WTC11 (cell line): ENCODE results near the gene LIF. TPM values are rescaled to one million over a fixed set of nuclear protein-coding genes. Genes with fewer than 3 reads are reported as not detected.
A peak's percentile ranks its signal among the peaks of the same experiment; 100 is the strongest.

ENCODE experiments used
- ATAC-seq: fragments of 200-7000 bp; cut with Tn5 transposase; 2 replicates; pipeline ENCODE4 v1.10.0; 2021; ENCODE audit warnings: mild to moderate bottlenecking, moderate library complexity
- Bru-seq: library from RNA; stranded (reverse); fragments of 400-500 nt; gene quantifications from one replicate; lab custom pipeline; 2021; lab: Mats Ljungman, UMichigan
- CTCF ChIA-PET: fragments of 300-600 bp; sonication (Branson Sonifier 250); formaldehyde crosslinking; loops from one replicate; lab custom pipeline; 2021; ENCODE audit warnings: antibody characterized with exemption; lab: Charles Lee
- POLR2A ChIA-PET: fragments of 350-600 bp; sonication (Branson Sonifier 250); formaldehyde crosslinking; loops from one replicate; lab custom pipeline; 2021; ENCODE audit warnings: antibody characterized with exemption; lab: Charles Lee
- DNase-seq: peaks from one replicate; pipeline ENCODE4 v3.0.0; 2021; ENCODE audit warnings: low spot score
- H3K27ac Mint-ChIP-seq: 2 replicates; pipeline ENCODE4 v1.8.0; 2021; ENCODE audit warnings: mixed read lengths
- H3K27me3 Mint-ChIP-seq: 2 replicates; pipeline ENCODE4 v1.8.0; 2021; ENCODE audit warnings: low read depth, mild to moderate bottlenecking, moderate library complexity, mixed read lengths
- H3K36me3 Mint-ChIP-seq: 2 replicates; pipeline ENCODE4 v1.8.0; 2021; ENCODE audit warnings: mixed read lengths
- H3K4me1 Mint-ChIP-seq: 2 replicates; pipeline ENCODE4 v1.8.0; 2022; ENCODE audit warnings: mixed read lengths
- H3K4me3 Mint-ChIP-seq: 2 replicates; pipeline ENCODE4 v1.8.0; 2021; ENCODE audit warnings: mild to moderate bottlenecking, moderate library complexity, mixed read lengths
- H3K9me3 Mint-ChIP-seq: 2 replicates; pipeline ENCODE4 v1.8.0; 2021; ENCODE audit warnings: mixed read lengths
- CBFB ChIP-seq: sonication (generic); formaldehyde crosslinking; IDR thresholded peaks from 2 replicates; pipeline ENCODE4 v1.8.1; 2022; ENCODE audit warnings: mild to moderate bottlenecking, low read depth, missing genetic modification reagents
- CREM ChIP-seq: sonication (generic); formaldehyde crosslinking; IDR thresholded peaks from 2 replicates; pipeline ENCODE4 v1.8.1; 2022; ENCODE audit warnings: mild to moderate bottlenecking, missing genetic modification reagents, moderate library complexity
- FOXP1 ChIP-seq: sonication (generic); formaldehyde crosslinking; IDR thresholded peaks from 2 replicates; pipeline ENCODE4 v1.8.0; 2022; ENCODE audit warnings: missing genetic modification reagents, mild to moderate bottlenecking, moderate library complexity, borderline replicate concordance
- FOXP4 ChIP-seq: sonication (generic); formaldehyde crosslinking; IDR thresholded peaks from 2 replicates; pipeline ENCODE4 v1.8.0; 2022; ENCODE audit warnings: mild to moderate bottlenecking, missing genetic modification reagents
- HMGXB4 ChIP-seq: sonication (generic); formaldehyde crosslinking; IDR thresholded peaks from 2 replicates; pipeline ENCODE4 v1.8.1; 2023; ENCODE audit warnings: mild to moderate bottlenecking, moderate library complexity, missing genetic modification reagents
- KAT7 ChIP-seq: sonication (generic); formaldehyde crosslinking; IDR thresholded peaks from 2 replicates; pipeline ENCODE4 v1.8.1; 2023; ENCODE audit warnings: missing genetic modification reagents, mild to moderate bottlenecking, borderline replicate concordance
- MAX ChIP-seq: sonication (generic); formaldehyde crosslinking; IDR thresholded peaks from 2 replicates; pipeline ENCODE4 v1.8.0; 2022; ENCODE audit warnings: mild to moderate bottlenecking, missing genetic modification reagents
- MYBL2 ChIP-seq: sonication (generic); formaldehyde crosslinking; IDR thresholded peaks from 2 replicates; pipeline ENCODE4 v1.8.1; 2023; ENCODE audit warnings: mild to moderate bottlenecking, moderate library complexity, missing genetic modification reagents
- NFE2L1 ChIP-seq: sonication (generic); formaldehyde crosslinking; IDR thresholded peaks from 2 replicates; pipeline ENCODE4 v1.8.1; 2023; ENCODE audit warnings: missing genetic modification reagents
- NR3C1 ChIP-seq: sonication (generic); formaldehyde crosslinking; conservative IDR thresholded peaks from 2 replicates; pipeline ENCODE4 v1.8.1; 2023; ENCODE audit warnings: low read depth, mild to moderate bottlenecking, missing genetic modification reagents
- PRDM15 ChIP-seq: sonication (generic); formaldehyde crosslinking; IDR thresholded peaks from 2 replicates; pipeline ENCODE4 v1.8.0; 2022; ENCODE audit warnings: missing genetic modification reagents
- TCF7 ChIP-seq: sonication (generic); formaldehyde crosslinking; IDR thresholded peaks from 2 replicates; pipeline ENCODE4 v1.8.0; 2022; ENCODE audit warnings: mild to moderate bottlenecking, low read depth, missing genetic modification reagents, moderate library complexity
- TP53 ChIP-seq: sonication (generic); formaldehyde crosslinking; IDR thresholded peaks from 2 replicates; pipeline ENCODE4 v1.8.1; 2023; ENCODE audit warnings: mild to moderate bottlenecking, missing genetic modification reagents
- USF1 ChIP-seq: sonication (generic); formaldehyde crosslinking; IDR thresholded peaks from 2 replicates; pipeline ENCODE4 v1.8.0; 2022; ENCODE audit warnings: mild to moderate bottlenecking, missing genetic modification reagents
- USF2 ChIP-seq: sonication (generic); formaldehyde crosslinking; IDR thresholded peaks from 2 replicates; pipeline ENCODE4 v1.8.1; 2023; ENCODE audit warnings: mild to moderate bottlenecking, missing genetic modification reagents, moderate library complexity
- ZNF219 ChIP-seq: sonication (generic); formaldehyde crosslinking; IDR thresholded peaks from 2 replicates; pipeline ENCODE4 v1.8.0; 2023; ENCODE audit warnings: missing genetic modification reagents, mild to moderate bottlenecking, borderline replicate concordance
- ZNF232 ChIP-seq: sonication (generic); formaldehyde crosslinking; IDR thresholded peaks from 2 replicates; pipeline ENCODE4 v1.8.0; 2022; ENCODE audit warnings: mild to moderate bottlenecking, missing genetic modification reagents
- ZNF263 ChIP-seq: sonication (generic); formaldehyde crosslinking; IDR thresholded peaks from 2 replicates; pipeline ENCODE4 v1.8.1; 2022; ENCODE audit warnings: low read depth, mild to moderate bottlenecking, moderate library complexity, missing genetic modification reagents
- ZNF317 ChIP-seq: sonication (generic); formaldehyde crosslinking; IDR thresholded peaks from 2 replicates; pipeline ENCODE4 v1.8.1; 2023; ENCODE audit warnings: low read depth, mild to moderate bottlenecking, moderate library complexity, missing genetic modification reagents, borderline replicate concordance
- ZNF512 ChIP-seq: sonication (generic); formaldehyde crosslinking; IDR thresholded peaks from 2 replicates; pipeline ENCODE4 v1.8.1; 2022; ENCODE audit warnings: missing genetic modification reagents, borderline replicate concordance
- long read RNA-seq, 3 experiments: library from RNA in 1 of 3; library from capped mRNA in 1 of 3; library from polyadenylated mRNA in 1 of 3; unstranded in 2 of 3; stranded (forward) in 1 of 3; transcript quantifications; one replicate each; pipeline ENCODE4 v2.0.0, GENCODE V29; 2021
- total RNA-seq: library from RNA; stranded (reverse); gene quantifications from 3 replicates; pipeline ENCODE4 v1.2.3, GENCODE V29; 2021

LIF gene
- total RNA-seq, result 4.6 to 7.2 TPM (median 6.1 TPM) in 3 replicates
- Bru-seq, nascent RNA, result percentile 55 among the genes with signal in this experiment
- long read RNA-seq, experiment 1, partial matches to known transcripts, result 0 of 14 reads
- long read RNA-seq, experiment 1, other reads (novel, unspliced or antisense), result 13 of 14 reads
- long read RNA-seq, experiment 2, partial matches to known transcripts, result 0 of 2 reads
- long read RNA-seq, experiment 2, other reads (novel, unspliced or antisense), result 2 of 2 reads
- long read RNA-seq, experiment 3, result 0 reads

- DNase-seq, result peak; percentile 56
- ChIA-PET POLR2A (interaction anchor here (0.7 kb wide), 1 partner anchor 44 kb away, joined by 3 read pairs; no protein-coding TSS in a partner anchor), CTCF (interaction anchor here (0.7 to 1.8 kb wide), 6 partner anchors 10 to 179 kb away, joined by 3 to 7 read pairs (median 4); partner anchors contain the start of genes CASTOR1 and MTFP1)
- Mint-ChIP-seq H3K27ac (no peak within 1 kb of the TSS), H3K27me3 (no peaks in the 10 kb centered on the region), H3K4me3 (peak within 1 kb of the TSS; percentile 84), H3K9me3 (no peaks in the 10 kb centered on the region), H3K36me3 (peaks cover 12% of the 10 kb centered on the region; the same call in 1 of the 2 replicates), H3K4me1 (peaks cover 40% of the 10 kb centered on the region)
- peak; percentile 54 for ATAC-seq
- TF ChIP-seq USF2 (CRISPR knock-in tag), result peak; percentile 34; the same call in 1 of the 2 replicates
- peak; percentile 57; the same call in 1 of the 2 replicates for TF ChIP-seq ZNF263 (CRISPR knock-in tag)
- 0 out of 2 replicates have a peak, but pooled peaks have one; percentile 74 for TF ChIP-seq KAT7
- peak; percentile 19; the same call in 1 of the 2 replicates for TF ChIP-seq FOXP1 (CRISPR knock-in tag)
- 0 out of 2 replicates have a peak, but pooled peaks have one; percentile 30 for TF ChIP-seq CBFB (CRISPR knock-in tag)
- 0 out of 2 replicates have a peak, but pooled peaks have one; percentile 30 for TF ChIP-seq MYBL2
- peak; percentile 82; the same call in 1 of the 2 replicates for TF ChIP-seq FOXP4 (CRISPR knock-in tag)
- TF ChIP-seq NR3C1 (CRISPR knock-in tag), result no peak
- peak; percentile 81 for TF ChIP-seq HMGXB4 (CRISPR knock-in tag)
- no peak; the same call in 1 of the 2 replicates for TF ChIP-seq ZNF232 (CRISPR knock-in tag)
- 0 out of 2 replicates have a peak, but pooled peaks have one; percentile 40 for TF ChIP-seq NFE2L1 (CRISPR knock-in tag)
- TF ChIP-seq CREM (CRISPR knock-in tag), result 0 out of 2 replicates have a peak, but pooled peaks have one; percentile 39
- TF ChIP-seq TCF7 (CRISPR knock-in tag), result no peak
- 0 out of 2 replicates have a peak, but pooled peaks have one; percentile 51 for TF ChIP-seq ZNF512 (CRISPR knock-in tag)
- TF ChIP-seq MAX (CRISPR knock-in tag), result peak; percentile 65; the same call in 1 of the 2 replicates
- TF ChIP-seq PRDM15 (CRISPR knock-in tag), result peak; percentile 94
- TF ChIP-seq TP53, result peak; percentile 22; the same call in 1 of the 2 replicates
- peak; percentile 50; the same call in 1 of the 2 replicates for TF ChIP-seq USF1
- TF ChIP-seq ZNF317, result no peak
- TF ChIP-seq ZNF219 (CRISPR knock-in tag), result no peak
Observed at GRCh38 chr22:30245985-30246813, at the start of gene LIF. Gene LIF, minus strand, starts transcription at chr22:30246759. Its CDS starts 64 bp downstream, at chr22:30246695.
